Endothelial cell of umbilical vein (primary cell): ENCODE results near the gene STX1A. TPM values are rescaled to one million over a fixed set of nuclear protein-coding genes. Genes with fewer than 3 reads are reported as not detected.

ENCODE experiments used
- BruUV-seq: library from RNA; stranded (reverse); fragments of 400-500 nt; replicated peaks from 2 replicates; lab custom pipeline; 2021; lab: Mats Ljungman, UMichigan
- CTCF ChIA-PET: fragments of 300-600, 350-600 bp; sonication (Branson Sonifier 250); formaldehyde crosslinking; loops from one replicate; lab custom pipeline; 2021; ENCODE audit warnings: antibody characterized with exemption, inconsistent platforms; lab: Charles Lee
- POLR2A ChIA-PET: fragments of 300-600, 350-600 bp; sonication (Branson Sonifier 250); formaldehyde crosslinking; loops from one replicate; lab custom pipeline; 2021; ENCODE audit warnings: antibody characterized with exemption, inconsistent platforms; lab: Charles Lee
- DNase-seq: peaks from one replicate; pipeline ENCODE4 v3.0.0-alpha.2; 2011; ENCODE audit warnings: low read depth, low spot score
- FAIRE-seq: peaks from 2 replicates; lab custom pipeline; 2011; peaks lifted over from hg19 to GRCh38; lab: Jason Lieb, UNC
- H2AFZ ChIP-seq: 2 replicates; pipeline ENCODE4 v1.6.0; 2012; ENCODE audit warnings: low read depth, low read length, control low read depth, inconsistent platforms
- H3K27ac ChIP-seq: 2 replicates; pipeline ENCODE4 v1.5.1; 2011; ENCODE audit warnings: low read depth, mild to moderate bottlenecking, control low read depth, low read length, moderate library complexity; ENCODE audit not compliant: insufficient read depth
- H3K27me3 ChIP-seq, 2 experiments: 2 replicates each; pipeline versions ENCODE4 v1.6.0 to v1.6.1; 2011; ENCODE audit warnings: low read length in 2 of 2, mixed read lengths in 1 of 2; ENCODE audit not compliant: control insufficient read depth in 2 of 2, insufficient read depth in 2 of 2
- H3K36me3 ChIP-seq, 2 experiments: 2 replicates in 1 of 2; 3 replicates in 1 of 2; pipeline ENCODE4 v1.5.1; 2011; ENCODE audit warnings: low read length in 2 of 2, mild to moderate bottlenecking in 1 of 2, moderate library complexity in 1 of 2; ENCODE audit not compliant: control insufficient read depth in 2 of 2, insufficient read depth in 2 of 2; ENCODE audit errors: extremely low read depth in 1 of 2
- H3K4me1 ChIP-seq: 3 replicates; pipeline ENCODE4 v1.5.1; 2011; ENCODE audit warnings: mild to moderate bottlenecking, low read length; ENCODE audit not compliant: control insufficient read depth, insufficient read depth; ENCODE audit errors: extremely low read depth
- H3K4me2 ChIP-seq: 2 replicates; pipeline ENCODE4 v1.6.1; 2011; ENCODE audit warnings: low read length, control low read depth, mixed read lengths; ENCODE audit not compliant: insufficient read depth
- H3K4me3 ChIP-seq, 3 experiments: fragments of 200-600 bp in 1 of 3; sonication (generic), shearing (Covaris generic) in 1 of 3; replicated peaks in 1 of 3; 2 replicates each; pipeline ENCODE4 v1.5.1; 2011 to 2016; ENCODE audit warnings: control low read depth in 3 of 3, low read length in 3 of 3, mild to moderate bottlenecking in 2 of 3, inconsistent platforms in 1 of 3, low read depth in 1 of 3, moderate library complexity in 1 of 3; ENCODE audit not compliant: insufficient read depth in 1 of 3
- H3K79me2 ChIP-seq: 2 replicates; pipeline ENCODE4 v1.6.0; 2012; ENCODE audit warnings: low read length, inconsistent platforms; ENCODE audit not compliant: control insufficient read depth, insufficient read depth
- H3K9ac ChIP-seq: replicated peaks from 2 replicates; pipeline ENCODE3; 2011; ENCODE audit warnings: low read length, control low read depth; ENCODE audit not compliant: insufficient read depth; ENCODE audit errors: extremely low read depth
- H3K9me1 ChIP-seq: replicated peaks from 3 replicates; pipeline ENCODE4 v1.6.0; 2011; ENCODE audit warnings: mild to moderate bottlenecking, low read length; ENCODE audit not compliant: control insufficient read depth, insufficient read depth; ENCODE audit errors: extremely low read depth
- H3K9me3 ChIP-seq: replicated peaks from 2 replicates; pipeline ENCODE4 v1.5.1; 2012; ENCODE audit warnings: low read length, inconsistent platforms; ENCODE audit not compliant: control insufficient read depth, insufficient read depth
- H4K20me1 ChIP-seq: replicated peaks from 2 replicates; pipeline ENCODE3; 2011; ENCODE audit warnings: mild to moderate bottlenecking, low read length; ENCODE audit not compliant: control insufficient read depth, insufficient read depth; ENCODE audit errors: extremely low read depth
- EZH2 ChIP-seq: IDR thresholded peaks from 2 replicates; pipeline ENCODE4 v1.6.1; 2012; ENCODE audit warnings: borderline replicate concordance, low read depth, mild to moderate bottlenecking, moderate library complexity, low read length, inconsistent platforms; ENCODE audit not compliant: severe bottlenecking
- FOS ChIP-seq: IDR thresholded peaks from 2 replicates; pipeline ENCODE4 v1.6.1; 2011; ENCODE audit warnings: mild to moderate bottlenecking, low read length, moderate library complexity, borderline replicate concordance; ENCODE audit not compliant: insufficient read depth
- GATA2 ChIP-seq: IDR thresholded peaks from 2 replicates; pipeline ENCODE4 v1.7.0; 2011; ENCODE audit warnings: low read depth, mild to moderate bottlenecking, moderate library complexity, mixed read lengths, low read length; ENCODE audit not compliant: insufficient read length, insufficient read depth
- JUN ChIP-seq: IDR thresholded peaks from 2 replicates; pipeline ENCODE4 v1.6.1; 2011; ENCODE audit warnings: borderline replicate concordance, low read depth; ENCODE audit not compliant: insufficient read length, insufficient read depth
- MYC ChIP-seq: IDR thresholded peaks from one replicate; pipeline ENCODE4 v1.6.1; 2011; ENCODE audit warnings: mild to moderate bottlenecking, low read depth, low read length
- POLR2A ChIP-seq: IDR thresholded peaks from 2 replicates; pipeline ENCODE4 v1.6.1; 2012; ENCODE audit warnings: low read depth, mild to moderate bottlenecking, control low read depth, low read length
- POLR2AphosphoS5 ChIP-seq: IDR thresholded peaks from 2 replicates; pipeline ENCODE4 v1.6.1; 2012; ENCODE audit warnings: low read depth, mild to moderate bottlenecking, control low read depth, low read length, moderate library complexity; ENCODE audit not compliant: insufficient read depth
- dilution Hi-C: fragments of 300-500 bp; cut with MboI; formaldehyde crosslinking; loops from one replicate; pipeline ENCODE4 v1.15.0; 2019; ENCODE audit warnings: low sequenced_read_pairs; ENCODE audit not compliant: extremely low pct_ligation_motif_present
- intact Hi-C: fragments of 100-400 bp; cut with micrococcal nuclease; formaldehyde crosslinking; loops from one replicate; pipeline ENCODE4 v1.10.0; 2022
- polyA plus RNA-seq, 4 experiments: library from polyadenylated mRNA; depleted of rRNA in 3 of 4; stranded (reverse) in 3 of 4; unstranded in 1 of 4; fragments of >200 nt; gene quantifications; 2 replicates each; pipeline versions ENCODE4 v1.2.1 to v1.2.3, GENCODE V29; 2011 to 2012; ENCODE audit warnings: missing spikeins in 1 of 4
- total RNA-seq: library from RNA; stranded (reverse); gene quantifications from 2 replicates; pipeline ENCODE4 v1.2.3, GENCODE V29; 2021
- TF ChIP-seq, protein P1 (sequence below), 2 donors: IDR thresholded peaks; 1 replicate in 1 of 2; 2 replicates in 1 of 2; pipeline ENCODE4 v1.5.1; 2011; ENCODE audit warnings: low read length in 2 of 2, mild to moderate bottlenecking in 2 of 2, moderate library complexity in 2 of 2, control low read depth in 1 of 2, inconsistent platforms in 1 of 2, low read depth in 1 of 2; ENCODE audit not compliant: insufficient read depth in 1 of 2; ENCODE audit errors: extremely low read depth in 1 of 2
- TF ChIP-seq, protein P2 (sequence below): IDR thresholded peaks from 2 replicates; pipeline ENCODE4 v1.6.1; 2011; ENCODE audit not compliant: insufficient read depth, insufficient read length

The STX1A gene
- total and polyA plus RNA-seq, 2 donors (not counting 3 experiments of a cell fraction or from before 2014, with no cell fraction given): 13.1 to 20.8 TPM

DNA sequence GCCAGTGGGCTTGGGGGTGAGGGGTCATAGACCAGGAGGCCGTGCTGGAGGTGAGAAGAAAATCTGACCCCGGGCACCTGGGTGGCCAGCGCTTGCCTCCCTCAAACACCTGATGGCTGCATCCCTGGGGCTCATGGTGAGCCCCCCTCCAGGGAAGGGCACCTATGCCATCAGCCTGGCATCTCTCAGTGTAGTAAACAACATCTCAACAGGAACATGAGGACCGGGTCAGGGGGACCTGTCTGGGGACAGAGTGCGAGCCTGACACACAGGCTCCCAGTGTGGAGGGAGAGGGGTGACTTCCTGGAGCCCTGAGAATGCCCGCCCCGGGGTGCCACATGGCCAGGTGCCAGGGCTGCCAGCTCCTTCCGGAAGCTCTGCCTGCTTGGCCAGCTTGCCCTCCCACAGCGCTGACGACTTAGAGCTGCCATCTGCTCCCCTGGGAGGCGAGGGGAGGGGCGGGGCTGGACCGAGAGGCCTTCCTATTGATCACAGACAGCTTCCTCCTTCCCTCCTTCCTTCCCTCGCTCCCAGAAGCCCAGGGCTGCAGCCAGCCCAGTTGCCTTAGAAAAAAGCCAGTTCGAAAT is 12.3 kb downstream of the STX1A start:
- H3K4me3 ChIP-seq: no peak overlapping the region
- H3K27ac ChIP-seq: no peak overlapping the region
- no peaks in the 10 kb centered on the region for H3K9me1 ChIP-seq
- DNase-seq (no peak), FAIRE-seq (peak; percentile 55)
- H3K9ac ChIP-seq: no peak overlapping the region
- H3K4me2 ChIP-seq: no peak overlapping the region
- dilution Hi-C loops (no loop called here), intact Hi-C loops (loop anchor here (1.0 kb wide), 1 partner anchor 11 kb away; no protein-coding TSS in a partner anchor)
- no peaks in the 10 kb centered on the region for H3K9me3 ChIP-seq
- H4K20me1 ChIP-seq: no peaks in the 10 kb centered on the region
- H3K36me3 ChIP-seq: peaks cover 0 to 2% of the 10 kb centered on the region in 2 experiments
- peaks cover 9% of the 10 kb centered on the region for H3K4me1 ChIP-seq
- peaks cover 33% of the 10 kb centered on the region for H3K79me2 ChIP-seq
- no peak overlapping the region for H2AFZ ChIP-seq
- POLR2A ChIA-PET: no interaction called here
- TF ChIP-seq JUN: no peak
- TF ChIP-seq MYC: no peak
- TF ChIP-seq, protein P1, sequence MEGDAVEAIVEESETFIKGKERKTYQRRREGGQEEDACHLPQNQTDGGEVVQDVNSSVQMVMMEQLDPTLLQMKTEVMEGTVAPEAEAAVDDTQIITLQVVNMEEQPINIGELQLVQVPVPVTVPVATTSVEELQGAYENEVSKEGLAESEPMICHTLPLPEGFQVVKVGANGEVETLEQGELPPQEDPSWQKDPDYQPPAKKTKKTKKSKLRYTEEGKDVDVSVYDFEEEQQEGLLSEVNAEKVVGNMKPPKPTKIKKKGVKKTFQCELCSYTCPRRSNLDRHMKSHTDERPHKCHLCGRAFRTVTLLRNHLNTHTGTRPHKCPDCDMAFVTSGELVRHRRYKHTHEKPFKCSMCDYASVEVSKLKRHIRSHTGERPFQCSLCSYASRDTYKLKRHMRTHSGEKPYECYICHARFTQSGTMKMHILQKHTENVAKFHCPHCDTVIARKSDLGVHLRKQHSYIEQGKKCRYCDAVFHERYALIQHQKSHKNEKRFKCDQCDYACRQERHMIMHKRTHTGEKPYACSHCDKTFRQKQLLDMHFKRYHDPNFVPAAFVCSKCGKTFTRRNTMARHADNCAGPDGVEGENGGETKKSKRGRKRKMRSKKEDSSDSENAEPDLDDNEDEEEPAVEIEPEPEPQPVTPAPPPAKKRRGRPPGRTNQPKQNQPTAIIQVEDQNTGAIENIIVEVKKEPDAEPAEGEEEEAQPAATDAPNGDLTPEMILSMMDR (IDR thresholded peaks at IDR 0.05; ENCODE audit: extremely low read depth in 1 of 2, insufficient read depth in 1 of 2, low read depth in 1 of 2, low read length in 2 of 2): no peak
- TF ChIP-seq FOS: no peak
- TF ChIP-seq EZH2: no peak
- TF ChIP-seq GATA2: no peak
- no peak for TF ChIP-seq POLR2AphosphoS5
- TF ChIP-seq POLR2A: no peak
- TF ChIP-seq, protein P2, sequence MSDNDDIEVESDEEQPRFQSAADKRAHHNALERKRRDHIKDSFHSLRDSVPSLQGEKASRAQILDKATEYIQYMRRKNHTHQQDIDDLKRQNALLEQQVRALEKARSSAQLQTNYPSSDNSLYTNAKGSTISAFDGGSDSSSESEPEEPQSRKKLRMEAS: no peak
- no TSS peak for BruUV-seq
- no peaks in the 10 kb centered on the region for H3K27me3 ChIP-seq
- CTCF ChIA-PET: interaction anchor here (0.5 to 3.5 kb wide), 7 partner anchors 9 to 101 kb away, joined by 4 to 25 read pairs (median 5); partner anchors contain the start of gene STX1A
